CD4-positive, alpha-beta T cell (primary cell): ENCODE data around the gene GABRA5. TPM values are rescaled to one million over a fixed set of nuclear protein-coding genes. Genes with fewer than 3 reads are reported as not detected.

Experiments
- ATAC-seq: fragments of 200-7000 bp; cut with Tn5 transposase; one replicate; pipeline ENCODE4 v1.10.0; 2022; ENCODE audit warnings: mild to moderate bottlenecking; ENCODE audit not compliant: poor library complexity
- CTCF ChIA-PET: fragments of 350-600 bp; sonication (Branson Sonifier 250); formaldehyde crosslinking; loops from one replicate; lab custom pipeline; 2021; ENCODE audit warnings: antibody characterized with exemption, inconsistent platforms; lab: Charles Lee
- POLR2A ChIA-PET: fragments of 350-600 bp; sonication (Branson Sonifier 250); formaldehyde crosslinking; loops from one replicate; lab custom pipeline; 2021; ENCODE audit warnings: antibody characterized with exemption, inconsistent platforms; lab: Charles Lee
- DNase-seq, 14 experiments: peaks; one replicate each; pipeline ENCODE4 v3.0.0-alpha.2; 2013 to 2020; ENCODE audit warnings: mixed read lengths in 2 of 14
- H3K27ac ChIP-seq, 2 donors: one replicate each; pipeline versions ENCODE4 v1.5.1 to v1.7.0; 2013; ENCODE audit warnings: low read length in 2 of 2, low read depth in 1 of 2, mild to moderate bottlenecking in 1 of 2
- H3K27me3 ChIP-seq, 2 experiments: 1 replicate in 1 of 2; 2 replicates in 1 of 2; pipeline versions ENCODE4 v1.6.1 to v1.7.0; 2013; ENCODE audit warnings: low read length in 2 of 2, control low read depth in 1 of 2, mild to moderate bottlenecking in 1 of 2, moderate library complexity in 1 of 2; ENCODE audit not compliant: insufficient read depth in 2 of 2, control insufficient read depth in 1 of 2
- H3K36me3 ChIP-seq: one replicate; pipeline ENCODE4 v1.6.1; 2013; ENCODE audit warnings: low read length, control low read depth; ENCODE audit not compliant: insufficient read depth
- H3K4me1 ChIP-seq: one replicate; pipeline ENCODE4 v1.6.1; 2013; ENCODE audit warnings: low read length, control low read depth; ENCODE audit not compliant: insufficient read depth
- H3K4me3 ChIP-seq: one replicate; pipeline ENCODE4 v1.5.1; 2013; ENCODE audit warnings: mild to moderate bottlenecking, low read length, moderate library complexity
- H3K9me3 ChIP-seq, 2 experiments: 1 replicate in 1 of 2; 2 replicates in 1 of 2; pipeline versions ENCODE4 v1.6.1 to v1.7.0; 2013; ENCODE audit warnings: low read length in 2 of 2, mild to moderate bottlenecking in 2 of 2, control low read depth in 1 of 2, moderate library complexity in 1 of 2; ENCODE audit not compliant: control insufficient read depth in 1 of 2, insufficient read depth in 1 of 2
- H3K27ac Mint-ChIP-seq: one replicate; pipeline ENCODE4 v1.8.0; 2020; ENCODE audit warnings: mixed read lengths
- H3K27me3 Mint-ChIP-seq: one replicate; pipeline ENCODE4 v1.8.0; 2021; ENCODE audit warnings: mixed read lengths
- H3K36me3 Mint-ChIP-seq: one replicate; pipeline ENCODE4 v1.8.0; 2021; ENCODE audit warnings: low read depth, mixed read lengths
- H3K4me1 Mint-ChIP-seq: one replicate; pipeline ENCODE4 v1.8.0; 2021; ENCODE audit warnings: low read depth, mixed read lengths
- H3K4me3 Mint-ChIP-seq: one replicate; pipeline ENCODE4 v1.8.0; 2020; ENCODE audit warnings: mild to moderate bottlenecking, mixed read lengths
- H3K9me3 Mint-ChIP-seq: one replicate; pipeline ENCODE4 v1.8.0; 2020; ENCODE audit warnings: mixed read lengths
- intact Hi-C, 2 experiments: fragments of 100-400 bp; cut with DNase I in 1 of 2; cut with micrococcal nuclease in 1 of 2; formaldehyde crosslinking; loops; one replicate each; pipeline versions ENCODE4 v1.15.1 to v1.9.0; 2023 to 2025; cut with DNase I, micrococcal nuclease
- total RNA-seq, 174 experiments: library from RNA in 2 of 174; stranded (reverse) in 2 of 174; gene quantifications; one replicate each; pipeline ENCODE4 v1.2.3 and lab custom pipeline; 2021 to 2026
- TF ChIP-seq, protein P1 (sequence below): fragments of 200-600 bp; IDR thresholded peaks from one replicate; pipeline ENCODE4 v1.8.0; 2022; ENCODE audit warnings: antibody characterized with exemption, mild to moderate bottlenecking

GABRA5 gene
- total RNA-seq, 2 experiments from 2014 or later = not detected

DNA sequence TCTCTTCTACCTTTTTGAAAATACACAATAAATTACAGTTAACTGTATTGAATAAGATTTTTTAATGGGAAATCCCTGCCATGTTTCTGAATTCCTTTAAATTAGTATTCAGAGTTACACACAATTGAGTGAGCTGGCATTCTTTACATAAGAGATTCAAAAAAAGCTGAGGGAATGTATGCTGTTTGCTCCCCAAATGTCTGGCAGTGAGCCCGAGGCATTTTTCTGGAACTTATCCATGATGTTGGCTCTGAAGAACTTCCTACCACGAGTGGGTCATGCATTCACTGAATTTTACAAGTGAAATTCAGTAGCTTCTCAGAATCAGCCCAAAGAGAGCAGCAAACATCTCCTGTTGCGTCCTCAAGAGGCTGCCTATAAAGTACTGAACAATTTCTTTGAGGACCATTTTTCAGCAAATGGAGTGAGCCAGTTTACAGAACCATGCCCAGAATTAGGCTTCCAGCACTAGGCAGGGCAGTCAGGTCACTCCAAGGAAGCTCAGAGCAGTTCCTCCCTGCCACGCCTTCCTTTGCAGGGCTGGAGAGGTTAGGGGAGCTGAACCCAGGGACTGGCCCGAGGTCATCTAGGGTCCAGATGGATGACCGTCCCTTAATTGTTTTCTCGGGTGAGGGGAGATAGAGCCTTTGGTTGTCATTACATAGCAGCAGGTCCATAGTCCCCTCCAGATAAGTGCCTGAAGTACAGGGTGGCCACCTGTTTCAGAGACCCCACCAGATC, 21.2 kb downstream of the GABRA5 start:
- intact Hi-C loops = loop anchor here in 1 of 2 experiments (10.0 kb wide), 1 partner anchor 1383 kb away; no protein-coding TSS in a partner anchor
- Mint-ChIP-seq H3K36me3 (no peaks in the 10 kb centered on the region), H3K27ac (no peak overlapping the region), H3K27me3 (peaks cover 31% of the 10 kb centered on the region), H3K4me3 (no peak overlapping the region), H3K4me1 (no peaks in the 10 kb centered on the region), H3K9me3 (no peaks in the 10 kb centered on the region)
- CTCF ChIA-PET = no interaction called here
- TF ChIP-seq, protein P1, sequence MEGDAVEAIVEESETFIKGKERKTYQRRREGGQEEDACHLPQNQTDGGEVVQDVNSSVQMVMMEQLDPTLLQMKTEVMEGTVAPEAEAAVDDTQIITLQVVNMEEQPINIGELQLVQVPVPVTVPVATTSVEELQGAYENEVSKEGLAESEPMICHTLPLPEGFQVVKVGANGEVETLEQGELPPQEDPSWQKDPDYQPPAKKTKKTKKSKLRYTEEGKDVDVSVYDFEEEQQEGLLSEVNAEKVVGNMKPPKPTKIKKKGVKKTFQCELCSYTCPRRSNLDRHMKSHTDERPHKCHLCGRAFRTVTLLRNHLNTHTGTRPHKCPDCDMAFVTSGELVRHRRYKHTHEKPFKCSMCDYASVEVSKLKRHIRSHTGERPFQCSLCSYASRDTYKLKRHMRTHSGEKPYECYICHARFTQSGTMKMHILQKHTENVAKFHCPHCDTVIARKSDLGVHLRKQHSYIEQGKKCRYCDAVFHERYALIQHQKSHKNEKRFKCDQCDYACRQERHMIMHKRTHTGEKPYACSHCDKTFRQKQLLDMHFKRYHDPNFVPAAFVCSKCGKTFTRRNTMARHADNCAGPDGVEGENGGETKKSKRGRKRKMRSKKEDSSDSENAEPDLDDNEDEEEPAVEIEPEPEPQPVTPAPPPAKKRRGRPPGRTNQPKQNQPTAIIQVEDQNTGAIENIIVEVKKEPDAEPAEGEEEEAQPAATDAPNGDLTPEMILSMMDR = no peak
- Histone ChIP-seq H3K4me1 (peaks cover 8% of the 10 kb centered on the region), H3K36me3 (no peaks in the 10 kb centered on the region), H3K27ac (no peak overlapping the region), H3K27me3 (peaks cover 0 to 7% of the 10 kb centered on the region in 2 experiments), H3K9me3 (peaks cover 0 to 5% of the 10 kb centered on the region in 2 experiments), H3K4me3 (no peak overlapping the region)
- POLR2A ChIA-PET = no interaction called here
- DNase-seq = no peak
- ATAC-seq = no peak

DNA sequence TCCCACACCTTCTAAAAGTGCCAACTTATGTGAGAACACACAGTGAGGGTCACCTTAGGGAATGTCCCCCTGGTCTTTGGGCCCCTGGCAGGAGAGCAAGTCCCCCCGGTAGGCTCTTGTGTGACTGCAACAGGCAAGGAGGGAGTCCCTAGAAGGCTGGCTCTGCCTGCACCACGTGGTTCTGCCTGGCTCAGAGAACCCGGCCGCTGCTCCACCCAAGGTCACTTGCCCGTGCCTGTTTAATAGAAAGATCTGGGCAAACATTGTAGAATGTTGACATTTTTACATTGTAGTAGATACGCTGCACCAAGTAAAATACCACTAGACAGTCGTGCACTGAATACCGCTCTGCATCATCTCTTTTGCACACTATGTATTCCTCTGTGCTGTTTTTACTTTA, 21.9 kb downstream of the GABRA5 start:
- CTCF ChIA-PET = no interaction called here
- H3K4me1 ChIP-seq = peaks cover 8% of the 10 kb centered on the region

DNA sequence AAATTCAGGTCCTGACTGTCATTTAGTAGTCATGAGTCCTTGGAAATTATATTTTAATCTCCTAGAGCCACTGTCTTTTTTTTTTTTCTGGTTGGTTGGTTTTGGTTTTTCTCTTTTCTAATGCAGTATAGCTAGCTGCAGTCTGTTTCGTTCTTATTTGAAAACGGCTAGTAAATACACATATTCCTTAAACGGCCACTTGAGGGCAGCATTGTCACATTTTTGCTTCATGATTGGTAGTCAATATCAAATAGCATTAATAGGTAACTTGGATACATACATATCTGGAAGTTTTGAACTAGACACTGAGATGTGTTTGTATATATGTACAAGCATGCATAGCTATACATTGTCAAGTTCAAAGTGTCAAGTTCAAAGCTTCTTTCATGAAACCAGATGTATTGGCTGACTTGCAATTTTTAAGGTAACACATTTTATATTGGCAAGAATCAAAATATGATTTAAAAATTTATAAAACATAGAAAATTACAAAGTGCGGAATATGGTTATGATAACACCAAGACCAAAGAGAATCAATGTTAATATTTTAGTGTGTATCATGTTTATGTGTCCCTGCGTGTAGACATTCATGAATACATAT, 22.5 kb downstream of the GABRA5 start:
- Mint-ChIP-seq H3K4me3 (no peak overlapping the region), H3K27ac (no peak overlapping the region), H3K27me3 (peaks cover 31% of the 10 kb centered on the region), H3K9me3 (no peaks in the 10 kb centered on the region), H3K36me3 (no peaks in the 10 kb centered on the region), H3K4me1 (no peaks in the 10 kb centered on the region)
- Histone ChIP-seq H3K36me3 (no peaks in the 10 kb centered on the region), H3K27ac (no peak overlapping the region), H3K9me3 (peaks cover 0 to 16% of the 10 kb centered on the region in 2 experiments), H3K4me3 (no peak overlapping the region), H3K27me3 (peaks cover 0 to 7% of the 10 kb centered on the region in 2 experiments), H3K4me1 (peaks cover 8% of the 10 kb centered on the region)
- TF ChIP-seq, protein P1 = peak; percentile 82
- DNase-seq (peak in 11 of 14 experiments; percentile 5 to 68 (median 24)), ATAC-seq (no peak)
- ChIA-PET POLR2A (no interaction called here), CTCF (interaction anchor here (1.2 kb wide), 1 partner anchor 14 kb away, joined by 3 read pairs; no protein-coding TSS in a partner anchor)
- intact Hi-C loops = loop anchor here in 1 of 2 experiments (10.0 kb wide), 1 partner anchor 1385 kb away; no protein-coding TSS in a partner anchor

More for the DNA sequence above, 21.9 kb downstream of the GABRA5 start:
- ATAC-seq (no peak), DNase-seq (no peak)
- POLR2A ChIA-PET = no interaction called here
- Mint-ChIP-seq H3K36me3 (no peaks in the 10 kb centered on the region), H3K4me1 (no peaks in the 10 kb centered on the region), H3K27me3 (peaks cover 31% of the 10 kb centered on the region), H3K27ac (no peak overlapping the region), H3K4me3 (no peak overlapping the region), H3K9me3 (no peaks in the 10 kb centered on the region)
- H3K4me3 ChIP-seq = no peak overlapping the region
- TF ChIP-seq, protein P1 = no peak
- peaks cover 0 to 7% of the 10 kb centered on the region in 2 experiments for H3K27me3 ChIP-seq
- no peaks in the 10 kb centered on the region for H3K36me3 ChIP-seq
- H3K27ac ChIP-seq = no peak overlapping the region
- intact Hi-C loops = loop anchor here in 1 of 2 experiments (10.0 kb wide), 1 partner anchor 1384 kb away; no protein-coding TSS in a partner anchor
- H3K9me3 ChIP-seq = peaks cover 0 to 10% of the 10 kb centered on the region in 2 experiments
